Hepatocyte (in vitro differentiated cells): ENCODE measurements around the gene GSX2. TPM values are rescaled to one million over a fixed set of nuclear protein-coding genes. Genes with fewer than 3 reads are reported as not detected.

Experiments
- DNase-seq: peaks from one replicate; pipeline ENCODE4 v3.0.0-alpha.2; 2016; ENCODE audit warnings: low spot score
- H2AFZ ChIP-seq: fragments of 200-600 bp; sonication (generic); 2 replicates; pipeline ENCODE4 v1.6.0; 2016; ENCODE audit warnings: antibody characterized with exemption, mild to moderate bottlenecking
- H3K27ac ChIP-seq: fragments of 200-600 bp; sonication (generic); 2 replicates; pipeline ENCODE4 v1.5.1; 2016; ENCODE audit warnings: mild to moderate bottlenecking
- H3K27me3 ChIP-seq: fragments of 200-600 bp; sonication (generic); 2 replicates; pipeline ENCODE4 v1.6.1; 2016
- H3K36me3 ChIP-seq: fragments of 200-600 bp; sonication (generic); replicated peaks from 2 replicates; pipeline ENCODE4 v1.5.1; 2016; ENCODE audit warnings: low read depth; ENCODE audit not compliant: insufficient read depth
- H3K4me1 ChIP-seq: fragments of 200-600 bp; sonication (generic); 2 replicates; pipeline ENCODE4 v1.5.1; 2016; ENCODE audit warnings: mild to moderate bottlenecking, moderate library complexity; ENCODE audit not compliant: insufficient read depth
- H3K4me2 ChIP-seq: fragments of 200-600 bp; sonication (generic); 2 replicates; pipeline ENCODE4 v1.6.0; 2016
- H3K4me3 ChIP-seq: fragments of 200-600 bp; sonication (generic); 2 replicates; pipeline ENCODE4 v1.5.1; 2016; ENCODE audit warnings: mild to moderate bottlenecking
- H3K79me2 ChIP-seq: fragments of 200-600 bp; sonication (generic); 2 replicates; pipeline ENCODE4 v1.6.0; 2017; ENCODE audit warnings: mild to moderate bottlenecking
- H3K9me2 ChIP-seq: fragments of 200-600 bp; sonication (generic); replicated peaks from 2 replicates; pipeline ENCODE4 v1.6.0; 2017; ENCODE audit warnings: mild to moderate bottlenecking; ENCODE audit not compliant: insufficient read depth
- H3K9me3 ChIP-seq: fragments of 200-600 bp; sonication (generic); 2 replicates; pipeline ENCODE4 v1.5.1; 2016; ENCODE audit warnings: low read depth, mild to moderate bottlenecking
- H4K20me1 ChIP-seq: fragments of 200-600 bp; sonication (generic); 2 replicates; pipeline ENCODE4 v1.6.0; 2016; ENCODE audit warnings: mild to moderate bottlenecking; ENCODE audit not compliant: insufficient read depth, poor library complexity, severe bottlenecking
- EZH2 ChIP-seq: fragments of 200-600 bp; sonication (generic); IDR thresholded peaks from 2 replicates; pipeline ENCODE4 v1.6.1; 2016; ENCODE audit warnings: antibody characterized with exemption, mild to moderate bottlenecking, borderline replicate concordance
- EZH2phosphoT487 ChIP-seq: fragments of 200-600 bp; sonication (generic); IDR thresholded peaks from one replicate; pipeline ENCODE4 v1.6.1; 2018; ENCODE audit warnings: antibody characterized with exemption, mild to moderate bottlenecking, low read depth, moderate library complexity; ENCODE audit not compliant: unreplicated experiment, severe bottlenecking
- WGBS: methylation state at CpG from one replicate; pipeline ENCODE4 v1.1.6; 2016; ENCODE audit warnings: low lambda C conversion rate; ENCODE audit errors: missing lambda C conversion rate; 5-methylcytosine and 5-hydroxymethylcytosine counted together
- polyA plus RNA-seq: library from polyadenylated mRNA; unstranded; fragments of >200 nt; fragmentation: Nextera tagmentation; extraction: Ambion mirVana; gene quantifications from 2 replicates; pipeline ENCODE4 v1.2.1, GENCODE V29; 2016
- small RNA-seq: library from RNA; depleted of rRNA; stranded (forward); fragments of <200 nt; gene quantifications from one replicate; pipeline ENCODE3, GENCODE V24; 2014
- total RNA-seq: library from RNA; depleted of rRNA; stranded (reverse); fragments of >200 nt; gene quantifications from 2 replicates; pipeline ENCODE4 v1.2.3, GENCODE V29; 2014
- TF ChIP-seq, protein P1 (sequence below): fragments of 200-600 bp; sonication (generic); IDR thresholded peaks from 2 replicates; pipeline ENCODE4 v1.5.1; 2016; ENCODE audit warnings: antibody characterized with exemption, mild to moderate bottlenecking; ENCODE audit not compliant: poor library complexity

GSX2 gene
- total and polyA plus RNA-seq, 2 experiments from 2014 or later: not detected

DNA sequence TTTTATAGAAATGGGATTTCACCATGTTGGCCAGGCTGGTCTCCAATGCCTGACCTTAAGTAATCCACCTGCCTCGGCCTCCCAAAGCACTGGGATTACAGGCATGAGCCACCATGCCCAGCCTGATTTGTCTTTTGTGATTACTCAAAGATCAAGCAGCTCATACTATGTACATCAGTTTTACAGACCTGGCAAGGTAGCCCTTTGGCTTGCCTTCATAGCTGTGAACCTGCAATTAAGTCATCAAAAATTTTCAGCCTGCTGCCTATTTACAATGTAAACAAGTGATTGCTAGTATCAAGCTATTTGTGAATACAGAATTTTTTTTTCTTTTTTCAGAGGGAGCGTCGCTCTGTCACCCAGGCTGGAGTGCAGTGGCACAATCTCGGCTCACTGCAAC, 46.2 kb downstream of the GSX2 start:
- WGBS: 66% methylated on average over 4 of the region's 4 CpGs
- Histone ChIP-seq H2AFZ (no peak overlapping the region), H3K4me3 (no peak overlapping the region), H3K27me3 (no peaks in the 10 kb centered on the region), H3K4me1 (no peaks in the 10 kb centered on the region), H3K4me2 (no peak overlapping the region), H3K9me3 (no peaks in the 10 kb centered on the region), H4K20me1 (no peaks in the 10 kb centered on the region), H3K79me2 (no peaks in the 10 kb centered on the region), H3K36me3 (no peaks in the 10 kb centered on the region), H3K27ac (no peak overlapping the region), H3K9me2 (no peaks in the 10 kb centered on the region)
- no peak for TF ChIP-seq EZH2
- TF ChIP-seq EZH2phosphoT487: no peak
- TF ChIP-seq, protein P1, sequence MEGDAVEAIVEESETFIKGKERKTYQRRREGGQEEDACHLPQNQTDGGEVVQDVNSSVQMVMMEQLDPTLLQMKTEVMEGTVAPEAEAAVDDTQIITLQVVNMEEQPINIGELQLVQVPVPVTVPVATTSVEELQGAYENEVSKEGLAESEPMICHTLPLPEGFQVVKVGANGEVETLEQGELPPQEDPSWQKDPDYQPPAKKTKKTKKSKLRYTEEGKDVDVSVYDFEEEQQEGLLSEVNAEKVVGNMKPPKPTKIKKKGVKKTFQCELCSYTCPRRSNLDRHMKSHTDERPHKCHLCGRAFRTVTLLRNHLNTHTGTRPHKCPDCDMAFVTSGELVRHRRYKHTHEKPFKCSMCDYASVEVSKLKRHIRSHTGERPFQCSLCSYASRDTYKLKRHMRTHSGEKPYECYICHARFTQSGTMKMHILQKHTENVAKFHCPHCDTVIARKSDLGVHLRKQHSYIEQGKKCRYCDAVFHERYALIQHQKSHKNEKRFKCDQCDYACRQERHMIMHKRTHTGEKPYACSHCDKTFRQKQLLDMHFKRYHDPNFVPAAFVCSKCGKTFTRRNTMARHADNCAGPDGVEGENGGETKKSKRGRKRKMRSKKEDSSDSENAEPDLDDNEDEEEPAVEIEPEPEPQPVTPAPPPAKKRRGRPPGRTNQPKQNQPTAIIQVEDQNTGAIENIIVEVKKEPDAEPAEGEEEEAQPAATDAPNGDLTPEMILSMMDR: no peak
- DNase-seq: no peak

DNA sequence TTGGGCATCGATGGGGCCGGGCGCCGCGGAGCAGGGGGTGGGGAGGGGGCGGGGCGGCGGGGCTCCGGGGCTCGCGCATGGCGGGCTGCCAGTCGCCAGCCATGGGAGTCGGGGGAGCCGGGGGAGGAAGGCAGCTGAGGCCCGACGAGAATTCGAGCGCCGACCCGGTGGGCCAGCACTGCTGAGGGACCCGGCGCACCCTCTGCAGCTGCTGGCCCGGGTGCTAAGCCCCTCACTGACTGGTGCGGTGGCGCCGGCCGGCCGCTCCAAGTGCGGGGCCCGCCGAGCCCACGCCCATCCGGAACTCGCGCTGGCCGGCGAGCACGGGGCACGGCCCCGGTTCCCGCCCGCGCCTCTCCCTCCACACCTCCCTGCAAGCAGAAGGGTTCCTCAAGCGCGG, 49.4 kb downstream of the GSX2 start:
- no peak for DNase-seq
- Histone ChIP-seq H4K20me1 (no peaks in the 10 kb centered on the region), H3K9me3 (no peaks in the 10 kb centered on the region), H3K79me2 (no peaks in the 10 kb centered on the region), H3K36me3 (no peaks in the 10 kb centered on the region), H2AFZ (no peak overlapping the region), H3K4me1 (no peaks in the 10 kb centered on the region), H3K4me2 (no peak overlapping the region), H3K27ac (no peak overlapping the region), H3K9me2 (no peaks in the 10 kb centered on the region), H3K4me3 (no peak overlapping the region), H3K27me3 (no peaks in the 10 kb centered on the region)
- TF ChIP-seq EZH2 (no peak), EZH2phosphoT487 (no peak)
- TF ChIP-seq, protein P1: no peak
- WGBS: 100% methylated on average over 8 of the region's 46 CpGs

Small RNA genes lying within 50 kb of the gene (small RNA-seq; reads per million reads assigned to genes)
- gene AC110792.1: not detected

Other genes with a start within 250 kb of the GSX2 start
- 69.6 and 70.0 TPM in 2 replicates for gene CHIC2, start 35.6 kb upstream of the GSX2 start, total RNA-seq
- gene CHIC2, start 35.6 kb upstream of the GSX2 start, polyA plus RNA-seq: 51.3 and 61.8 TPM in 2 replicates
- 102 and 117 TPM in 2 replicates for gene PDGFRA, start 129.1 kb downstream of the GSX2 start, total RNA-seq
- gene PDGFRA, start 129.1 kb downstream of the GSX2 start, polyA plus RNA-seq: 30.1 and 36.3 TPM in 2 replicates